Activated CD4-positive, CD25-positive, alpha-beta regulatory T cell treated with anti-CD3 and anti-CD28 coated beads, Interleukin-2, amount 50 U/mL, for 16 hours (primary cell): ENCODE results near the gene MFAP3.
"Not testable (repeated sequence)": the region's sequence is repeated elsewhere in the genome, so short reads cannot be mapped to it uniquely, and the experiment has no call there.

Experiments
- DNase-seq: peaks from one replicate; pipeline ENCODE4 v3.0.0-alpha.2; 2020; ENCODE audit warnings: low read depth, low spot score

The MFAP3 gene

DNA sequence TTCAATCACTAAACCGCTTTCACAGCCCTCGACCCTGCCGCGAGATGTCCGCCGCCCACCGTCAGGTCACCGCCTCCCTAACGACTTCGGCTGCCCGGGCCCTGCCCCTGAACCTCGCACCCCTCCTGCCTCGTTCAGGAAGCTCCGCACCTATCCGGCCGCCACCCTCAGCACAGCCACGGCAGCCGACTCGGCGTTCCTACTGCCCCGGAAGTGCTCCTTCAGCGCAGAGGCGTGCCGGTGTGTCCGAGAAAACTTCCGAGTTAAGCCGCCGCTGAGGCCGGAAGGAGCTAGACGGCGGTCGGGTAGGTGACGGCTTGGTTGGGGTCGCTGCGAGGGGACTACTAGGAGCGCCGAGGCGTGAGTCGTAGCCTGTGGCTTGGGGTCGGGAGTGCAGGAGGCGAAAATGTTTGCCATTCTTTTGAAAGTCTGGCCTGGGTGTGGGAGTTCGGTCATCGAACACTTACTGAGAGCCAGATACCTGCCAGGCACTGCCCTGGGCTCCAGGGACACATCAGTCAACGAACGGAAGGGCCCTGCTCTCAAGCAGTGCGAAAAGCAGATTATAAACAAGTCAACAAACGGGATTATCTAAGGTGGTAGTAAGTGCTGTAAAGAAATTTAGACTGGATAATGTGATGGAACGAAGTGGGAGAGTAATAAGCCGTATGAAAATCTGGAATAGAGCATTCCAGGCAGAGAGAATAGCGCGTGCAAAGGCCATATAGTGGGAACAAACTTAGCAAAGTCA is at the start of gene MFAP3, which contains the start of gene FAM114A2:
Gene MFAP3, plus strand, starts transcription at position 261 of the 751 bp plus-strand sequence. CDS start 10,756 bp downstream, outside the sequence.
Gene FAM114A2, minus strand, starts transcription at position 204 of the 751 bp plus-strand sequence. CDS start 3,957 bp downstream, outside the sequence.
- DNase-seq: peak; percentile 81

DNA sequence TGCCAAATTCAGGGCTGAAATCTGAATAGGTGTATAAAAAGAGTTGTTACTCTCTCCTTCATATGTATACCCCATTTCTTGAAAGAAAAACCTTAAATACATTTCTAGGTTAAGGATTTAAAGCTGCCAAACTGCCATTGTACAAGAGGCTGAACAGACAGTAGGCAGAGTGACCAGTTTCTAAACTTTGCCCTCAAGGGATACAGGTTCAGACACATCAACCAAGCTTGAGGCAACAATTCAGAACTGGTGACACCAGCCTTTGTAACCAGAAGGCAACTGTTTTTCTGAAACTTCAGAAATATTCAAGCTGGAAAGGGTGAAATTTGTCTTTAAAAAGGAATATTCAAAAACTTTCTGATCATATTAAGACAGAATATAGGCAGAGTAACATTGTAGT is 47.6 kb upstream of the MFAP3 start:
- DNase-seq: no peak

- no peak for DNase-seq
Measured at GRCh38 chr5:153998010-153998409, 40.8 kb upstream of the MFAP3 start.

- DNase-seq: no peak
Measured at GRCh38 chr5:153998768-153999167, 40.0 kb upstream of the MFAP3 start.

DNA sequence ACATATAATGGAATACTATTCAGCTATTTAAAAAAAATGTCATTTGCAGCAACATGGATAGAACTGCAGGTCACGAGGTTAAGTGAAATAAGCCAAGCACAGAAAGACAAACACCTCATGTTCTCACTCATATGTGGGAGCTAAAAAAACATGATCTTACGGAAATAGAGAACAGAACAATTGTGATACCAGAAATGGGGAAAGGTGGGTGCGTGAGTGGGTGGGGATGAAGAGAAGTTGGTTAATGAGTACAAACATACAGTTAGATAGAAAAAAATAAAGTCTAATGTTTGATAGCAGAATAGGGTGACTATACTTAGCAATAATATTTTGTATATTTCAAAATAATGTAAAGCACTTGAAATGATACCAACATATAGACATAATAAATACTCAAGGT is 38.8 kb upstream of the MFAP3 start:
- DNase-seq: no peak

DNA sequence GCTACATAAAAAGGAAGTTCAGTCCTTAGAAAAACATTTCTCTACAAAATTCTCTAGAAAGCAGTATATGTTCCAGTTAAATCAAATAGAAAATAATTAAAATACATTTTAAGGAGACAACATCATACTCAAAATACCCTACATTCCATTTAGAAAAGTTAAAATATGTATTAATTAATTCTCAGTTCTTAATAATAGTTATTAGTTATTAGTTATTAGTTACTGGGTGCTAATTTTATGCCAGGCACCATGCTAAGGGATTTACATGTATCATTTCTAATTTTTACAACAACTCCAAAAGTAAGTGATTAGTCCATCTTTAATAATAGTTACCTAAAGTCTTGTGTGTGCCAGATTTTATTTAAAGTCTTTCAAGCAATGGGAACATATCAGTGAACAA is 38.1 kb upstream of the MFAP3 start:
- no peak for DNase-seq

DNA sequence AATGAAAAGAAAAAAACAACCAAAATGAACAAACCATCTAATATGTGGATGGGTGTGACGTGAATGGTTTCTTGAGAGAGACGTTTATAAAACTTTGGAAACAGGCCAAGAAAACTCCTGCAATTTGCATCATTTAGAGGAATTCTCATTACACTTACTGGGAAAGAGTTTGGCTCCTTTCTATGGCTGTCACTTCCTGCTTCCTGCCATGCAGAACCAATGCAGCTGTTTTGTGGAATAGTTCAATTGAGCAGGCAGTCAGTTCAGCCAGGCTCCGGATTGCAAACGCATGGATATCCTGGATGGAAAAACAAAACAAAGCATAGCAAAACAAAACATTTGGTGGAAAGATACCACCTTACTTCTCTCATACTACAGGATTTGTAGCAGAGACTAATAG is 36.7 kb upstream of the MFAP3 start:
- no peak for DNase-seq

DNA sequence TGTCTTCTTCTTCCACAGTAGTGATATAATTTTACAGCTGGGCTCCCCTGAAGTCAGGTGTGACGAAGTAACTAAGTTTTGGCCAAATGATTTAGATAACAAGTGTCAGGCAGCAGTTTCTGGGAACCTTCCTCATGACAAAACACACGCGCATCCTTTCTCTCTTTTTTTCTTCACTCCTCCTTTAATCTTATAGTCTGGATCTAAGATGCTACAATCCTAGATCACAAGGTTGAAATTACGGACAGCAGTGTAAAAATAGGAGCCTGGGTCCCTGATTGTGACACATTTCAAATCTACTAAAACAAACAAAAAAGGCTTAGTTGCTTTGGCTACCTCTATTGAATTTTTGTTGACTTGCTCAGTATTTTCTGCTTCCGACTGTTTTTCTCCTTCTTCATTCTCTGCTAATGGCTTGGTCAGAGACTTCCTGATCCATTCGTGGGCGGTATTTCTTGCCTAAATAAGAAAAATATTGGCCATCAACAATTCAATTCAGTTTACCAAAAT is 36.2 kb upstream of the MFAP3 start:
- DNase-seq: no peak

- DNase-seq: no peak
Measured at GRCh38 chr5:154005648-154006047, 33.1 kb upstream of the MFAP3 start.

DNA sequence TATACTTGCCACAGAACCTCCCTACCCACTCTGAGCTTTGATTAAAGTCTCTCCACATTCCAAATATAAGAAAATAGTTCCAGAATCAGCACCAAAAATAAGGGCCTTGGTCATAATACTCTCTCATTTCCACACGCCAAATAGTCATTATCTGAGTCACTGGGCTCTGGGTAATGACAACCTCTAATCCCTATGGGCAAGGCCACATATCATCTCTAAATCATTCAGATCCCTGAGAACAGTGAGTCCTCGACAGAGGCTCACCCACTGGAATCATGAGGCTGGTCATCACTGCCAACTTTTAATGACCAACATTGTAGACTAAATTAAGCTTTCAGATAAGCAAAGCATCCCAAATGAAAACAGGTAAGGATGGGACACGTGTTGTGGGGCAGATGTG is 28.1 kb upstream of the MFAP3 start:
- DNase-seq: no peak

GRCh38 chr5:154015071-154015693 is 23.6 kb upstream of the MFAP3 start:
- no peak for DNase-seq

DNA sequence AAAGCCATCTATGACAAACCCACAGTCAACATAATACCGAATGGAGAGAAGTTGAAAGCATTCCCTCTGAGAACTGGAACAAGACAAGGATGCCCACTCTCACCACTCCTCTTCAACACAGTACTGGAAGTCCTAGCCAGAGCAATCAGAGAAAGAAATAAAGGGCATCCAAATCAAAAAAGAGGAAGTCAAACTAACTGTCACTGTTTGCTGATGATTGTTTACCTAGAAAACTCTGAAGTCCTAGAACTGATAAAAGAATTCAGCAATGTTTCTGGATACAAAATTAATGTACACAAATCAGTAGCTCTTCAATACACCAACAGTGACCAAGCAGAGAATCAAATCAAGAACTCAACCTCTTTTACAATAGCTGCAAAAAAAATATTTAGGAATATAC is 19.8 kb upstream of the MFAP3 start:
- not testable (repeated sequence) for DNase-seq

GRCh38 chr5:154025951-154026350 is 12.8 kb upstream of the MFAP3 start:
- no peak for DNase-seq

GRCh38 chr5:154031937-154032489 is 6.8 kb upstream of the MFAP3 start:
- DNase-seq: no peak

- no peak for DNase-seq
Measured at GRCh38 chr5:154034944-154035343, 3.8 kb upstream of the MFAP3 start.

DNA sequence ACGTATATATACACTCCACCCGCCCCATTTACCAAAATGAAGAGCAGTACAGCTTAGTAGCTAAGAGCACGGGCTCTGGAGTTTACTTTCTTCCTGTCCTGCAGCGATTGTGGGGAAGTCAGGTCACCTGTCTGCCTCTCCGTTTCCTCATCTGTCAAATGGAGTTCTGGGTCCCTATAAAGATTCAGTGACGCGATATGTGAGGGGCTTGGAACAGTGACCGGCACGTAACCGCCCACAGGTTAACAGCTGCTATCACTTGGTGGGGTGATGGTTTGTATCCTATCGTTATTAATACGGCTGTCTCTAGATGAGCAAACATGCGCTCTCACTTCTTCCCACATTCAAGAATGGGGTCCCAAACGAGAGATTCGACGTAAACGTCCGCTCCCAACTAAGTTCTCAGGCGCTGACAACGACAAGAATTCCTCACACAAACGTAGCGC is 483 bp upstream of the MFAP3 start:
- peak; percentile 2 for DNase-seq

GRCh38 chr5:154039458-154039829 is 677 bp downstream of the MFAP3 start:
- no peak for DNase-seq

DNA sequence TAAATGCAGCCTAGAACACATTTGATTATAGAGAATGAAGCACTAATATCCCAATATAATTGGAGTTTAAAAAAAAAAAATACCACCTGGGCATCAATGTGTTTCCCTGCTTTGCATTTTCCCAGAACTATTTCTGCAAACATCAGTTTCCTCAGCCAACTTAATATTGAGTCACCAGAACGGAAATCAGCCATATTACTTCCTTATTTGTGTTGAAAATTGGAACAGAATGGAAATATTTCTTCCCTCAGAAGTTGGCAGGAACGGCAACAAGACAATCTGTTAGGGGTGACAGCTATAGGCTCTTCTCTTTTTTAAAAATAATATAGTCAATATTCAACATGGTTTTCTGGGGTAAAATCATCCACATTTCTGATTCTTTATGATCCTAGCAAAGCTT is 4.0 kb downstream of the MFAP3 start:
- no peak for DNase-seq

DNA sequence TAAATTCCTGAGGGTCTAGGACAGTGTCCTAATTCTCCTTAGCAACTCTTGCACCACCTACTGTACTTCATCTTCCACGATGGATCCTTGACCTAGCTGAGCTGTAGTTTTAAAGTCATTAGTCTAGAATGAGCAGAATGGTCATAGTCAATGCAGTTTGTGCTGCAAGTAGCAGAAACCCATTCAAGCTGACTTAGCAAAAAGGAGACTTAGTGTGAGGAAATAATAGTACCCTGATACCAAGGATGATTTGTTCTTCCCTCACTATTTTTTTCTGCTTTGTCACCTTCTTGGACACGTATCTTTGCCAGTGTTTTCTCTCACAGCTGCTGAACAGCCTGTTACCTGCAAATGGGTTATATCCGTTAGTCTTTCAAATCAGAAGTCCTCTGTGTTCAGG is 5.3 kb downstream of the MFAP3 start:
- no peak for DNase-seq

DNA sequence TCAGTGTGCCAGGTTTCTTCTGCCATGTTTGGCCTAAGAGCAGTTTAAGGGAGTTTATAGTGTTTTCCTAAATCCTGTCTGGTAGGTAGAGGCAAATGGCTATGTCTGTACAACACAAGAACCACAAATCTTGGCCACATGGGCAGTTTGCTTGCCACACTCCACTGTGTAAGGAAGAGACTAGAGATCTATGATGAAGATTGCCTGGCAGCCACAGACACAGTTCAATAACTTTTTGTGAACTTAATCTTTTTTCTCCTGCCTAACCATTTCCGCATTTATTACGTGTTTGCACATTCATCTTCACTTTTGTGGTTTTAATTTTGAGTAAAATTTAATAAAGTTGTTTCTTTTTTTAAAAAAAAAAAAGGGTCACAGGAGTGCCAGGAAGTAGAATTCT is 5.8 kb downstream of the MFAP3 start:
- no peak for DNase-seq

- DNase-seq: no peak
Measured at GRCh38 chr5:154046486-154046885, 7.7 kb downstream of the MFAP3 start.

DNA sequence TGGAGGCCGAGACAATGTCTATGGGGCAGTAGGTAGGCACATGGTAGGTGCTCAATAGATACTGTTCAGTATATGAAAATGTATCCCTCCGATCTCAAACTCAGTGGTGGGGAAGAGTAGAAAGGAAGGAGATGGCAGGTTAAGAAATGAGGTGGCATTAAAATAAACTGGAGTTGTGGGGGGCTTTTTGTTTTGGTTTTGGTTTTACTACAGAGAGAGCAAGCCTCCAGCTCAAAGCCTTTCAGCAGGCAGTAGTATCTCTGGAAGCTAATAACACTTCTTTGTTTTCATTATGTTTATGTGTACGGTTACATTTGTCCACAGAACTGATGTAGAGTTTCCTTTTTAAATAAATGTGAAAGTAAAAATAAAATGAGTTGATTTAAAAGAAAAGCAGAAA is 8.6 kb downstream of the MFAP3 start:
- no peak for DNase-seq

- no peak for DNase-seq
Measured at GRCh38 chr5:154049636-154050035, 10.9 kb downstream of the MFAP3 start.
